Endothelial cell of umbilical vein (primary cell): Measurements from ENCODE around the gene FAM120AOS. TPM values are rescaled to one million over a fixed set of nuclear protein-coding genes. Genes with fewer than 3 reads are reported as not detected.

Experiments
- BruUV-seq: library from RNA; stranded (reverse); fragments of 400-500 nt; replicated peaks from 2 replicates; lab custom pipeline; 2021; lab: Mats Ljungman, UMichigan
- CTCF ChIA-PET: fragments of 300-600, 350-600 bp; sonication (Branson Sonifier 250); formaldehyde crosslinking; loops from one replicate; lab custom pipeline; 2021; ENCODE audit warnings: antibody characterized with exemption, inconsistent platforms; lab: Charles Lee
- POLR2A ChIA-PET: fragments of 300-600, 350-600 bp; sonication (Branson Sonifier 250); formaldehyde crosslinking; loops from one replicate; lab custom pipeline; 2021; ENCODE audit warnings: antibody characterized with exemption, inconsistent platforms; lab: Charles Lee
- DNase-seq: peaks from one replicate; pipeline ENCODE4 v3.0.0-alpha.2; 2011; ENCODE audit warnings: low read depth, low spot score
- FAIRE-seq: peaks from 2 replicates; lab custom pipeline; 2011; peaks lifted over from hg19 to GRCh38; lab: Jason Lieb, UNC
- H2AFZ ChIP-seq: 2 replicates; pipeline ENCODE4 v1.6.0; 2012; ENCODE audit warnings: low read depth, low read length, control low read depth, inconsistent platforms
- H3K27ac ChIP-seq: 2 replicates; pipeline ENCODE4 v1.5.1; 2011; ENCODE audit warnings: low read depth, mild to moderate bottlenecking, control low read depth, low read length, moderate library complexity; ENCODE audit not compliant: insufficient read depth
- H3K27me3 ChIP-seq, 2 experiments: 2 replicates each; pipeline versions ENCODE4 v1.6.0 to v1.6.1; 2011; ENCODE audit warnings: low read length in 2 of 2, mixed read lengths in 1 of 2; ENCODE audit not compliant: control insufficient read depth in 2 of 2, insufficient read depth in 2 of 2
- H3K36me3 ChIP-seq, 2 experiments: 2 replicates in 1 of 2; 3 replicates in 1 of 2; pipeline ENCODE4 v1.5.1; 2011; ENCODE audit warnings: low read length in 2 of 2, mild to moderate bottlenecking in 1 of 2, moderate library complexity in 1 of 2; ENCODE audit not compliant: control insufficient read depth in 2 of 2, insufficient read depth in 2 of 2; ENCODE audit errors: extremely low read depth in 1 of 2
- H3K4me1 ChIP-seq: 3 replicates; pipeline ENCODE4 v1.5.1; 2011; ENCODE audit warnings: mild to moderate bottlenecking, low read length; ENCODE audit not compliant: control insufficient read depth, insufficient read depth; ENCODE audit errors: extremely low read depth
- H3K4me2 ChIP-seq: 2 replicates; pipeline ENCODE4 v1.6.1; 2011; ENCODE audit warnings: low read length, control low read depth, mixed read lengths; ENCODE audit not compliant: insufficient read depth
- H3K4me3 ChIP-seq, 3 experiments: fragments of 200-600 bp in 1 of 3; sonication (generic), shearing (Covaris generic) in 1 of 3; replicated peaks in 1 of 3; 2 replicates each; pipeline ENCODE4 v1.5.1; 2011 to 2016; ENCODE audit warnings: control low read depth in 3 of 3, low read length in 3 of 3, mild to moderate bottlenecking in 2 of 3, inconsistent platforms in 1 of 3, low read depth in 1 of 3, moderate library complexity in 1 of 3; ENCODE audit not compliant: insufficient read depth in 1 of 3
- H3K79me2 ChIP-seq: 2 replicates; pipeline ENCODE4 v1.6.0; 2012; ENCODE audit warnings: low read length, inconsistent platforms; ENCODE audit not compliant: control insufficient read depth, insufficient read depth
- H3K9ac ChIP-seq: replicated peaks from 2 replicates; pipeline ENCODE3; 2011; ENCODE audit warnings: low read length, control low read depth; ENCODE audit not compliant: insufficient read depth; ENCODE audit errors: extremely low read depth
- H3K9me1 ChIP-seq: replicated peaks from 3 replicates; pipeline ENCODE4 v1.6.0; 2011; ENCODE audit warnings: mild to moderate bottlenecking, low read length; ENCODE audit not compliant: control insufficient read depth, insufficient read depth; ENCODE audit errors: extremely low read depth
- H3K9me3 ChIP-seq: replicated peaks from 2 replicates; pipeline ENCODE4 v1.5.1; 2012; ENCODE audit warnings: low read length, inconsistent platforms; ENCODE audit not compliant: control insufficient read depth, insufficient read depth
- H4K20me1 ChIP-seq: replicated peaks from 2 replicates; pipeline ENCODE3; 2011; ENCODE audit warnings: mild to moderate bottlenecking, low read length; ENCODE audit not compliant: control insufficient read depth, insufficient read depth; ENCODE audit errors: extremely low read depth
- CTCF ChIP-seq, 2 donors: IDR thresholded peaks; 1 replicate in 1 of 2; 2 replicates in 1 of 2; pipeline ENCODE4 v1.5.1; 2011; ENCODE audit warnings: low read length in 2 of 2, mild to moderate bottlenecking in 2 of 2, moderate library complexity in 2 of 2, control low read depth in 1 of 2, inconsistent platforms in 1 of 2, low read depth in 1 of 2; ENCODE audit not compliant: insufficient read depth in 1 of 2; ENCODE audit errors: extremely low read depth in 1 of 2
- EZH2 ChIP-seq: IDR thresholded peaks from 2 replicates; pipeline ENCODE4 v1.6.1; 2012; ENCODE audit warnings: borderline replicate concordance, low read depth, mild to moderate bottlenecking, moderate library complexity, low read length, inconsistent platforms; ENCODE audit not compliant: severe bottlenecking
- FOS ChIP-seq: IDR thresholded peaks from 2 replicates; pipeline ENCODE4 v1.6.1; 2011; ENCODE audit warnings: mild to moderate bottlenecking, low read length, moderate library complexity, borderline replicate concordance; ENCODE audit not compliant: insufficient read depth
- GATA2 ChIP-seq: IDR thresholded peaks from 2 replicates; pipeline ENCODE4 v1.7.0; 2011; ENCODE audit warnings: low read depth, mild to moderate bottlenecking, moderate library complexity, mixed read lengths, low read length; ENCODE audit not compliant: insufficient read length, insufficient read depth
- JUN ChIP-seq: IDR thresholded peaks from 2 replicates; pipeline ENCODE4 v1.6.1; 2011; ENCODE audit warnings: borderline replicate concordance, low read depth; ENCODE audit not compliant: insufficient read length, insufficient read depth
- MAX ChIP-seq: IDR thresholded peaks from 2 replicates; pipeline ENCODE4 v1.6.1; 2011; ENCODE audit not compliant: insufficient read depth, insufficient read length
- MYC ChIP-seq: IDR thresholded peaks from one replicate; pipeline ENCODE4 v1.6.1; 2011; ENCODE audit warnings: mild to moderate bottlenecking, low read depth, low read length
- POLR2A ChIP-seq: IDR thresholded peaks from 2 replicates; pipeline ENCODE4 v1.6.1; 2012; ENCODE audit warnings: low read depth, mild to moderate bottlenecking, control low read depth, low read length
- POLR2AphosphoS5 ChIP-seq: IDR thresholded peaks from 2 replicates; pipeline ENCODE4 v1.6.1; 2012; ENCODE audit warnings: low read depth, mild to moderate bottlenecking, control low read depth, low read length, moderate library complexity; ENCODE audit not compliant: insufficient read depth
- dilution Hi-C: fragments of 300-500 bp; cut with MboI; formaldehyde crosslinking; loops from one replicate; pipeline ENCODE4 v1.15.0; 2019; ENCODE audit warnings: low sequenced_read_pairs; ENCODE audit not compliant: extremely low pct_ligation_motif_present
- intact Hi-C: fragments of 100-400 bp; cut with micrococcal nuclease; formaldehyde crosslinking; loops from one replicate; pipeline ENCODE4 v1.10.0; 2022
- polyA plus RNA-seq, 4 experiments: library from polyadenylated mRNA; depleted of rRNA in 3 of 4; stranded (reverse) in 3 of 4; unstranded in 1 of 4; fragments of >200 nt; gene quantifications; 2 replicates each; pipeline versions ENCODE4 v1.2.1 to v1.2.3, GENCODE V29; 2011 to 2012; ENCODE audit warnings: missing spikeins in 1 of 4
- total RNA-seq: library from RNA; stranded (reverse); gene quantifications from 2 replicates; pipeline ENCODE4 v1.2.3, GENCODE V29; 2021

Gene FAM120AOS
- total and polyA plus RNA-seq, 2 donors (not counting 3 experiments of a cell fraction or from before 2014, with no cell fraction given): 25.9 to 32.4 TPM

GRCh38 chr9:93479726-93480125 lies 26.3 kb upstream of the FAM120AOS start:
- H4K20me1 ChIP-seq: no peaks in the 10 kb centered on the region
- H3K36me3 ChIP-seq: peaks cover 5 to 7% of the 10 kb centered on the region in 2 experiments
- no peaks in the 10 kb centered on the region for H3K9me1 ChIP-seq
- intact Hi-C loops (no loop called here), dilution Hi-C loops (no loop called here)
- no peak overlapping the region for H2AFZ ChIP-seq
- ChIA-PET POLR2A (interaction anchor here (0.7 kb wide), 1 partner anchor 87 kb away, joined by 3 read pairs; no protein-coding TSS in a partner anchor), CTCF (interaction anchor here (0.8 to 3.0 kb wide), 4 partner anchors 11 to 87 kb away, joined by 3 to 11 read pairs (median 3); partner anchors contain the start of gene FAM120AOS)
- BruUV-seq: no TSS peak
- H3K27me3 ChIP-seq: no peaks in the 10 kb centered on the region
- peaks cover 2% of the 10 kb centered on the region for H3K4me1 ChIP-seq
- no peak for FAIRE-seq
- TF ChIP-seq MAX (no peak), CTCF (IDR thresholded peaks at IDR 0.05; ENCODE audit: extremely low read depth in 1 of 2, insufficient read depth in 1 of 2, low read depth in 1 of 2, low read length in 2 of 2) (no peak), POLR2A (no peak), EZH2 (no peak), GATA2 (no peak), FOS (no peak), MYC (no peak), POLR2AphosphoS5 (no peak), JUN (no peak)
- no peak overlapping the region for H3K4me3 ChIP-seq
- no peak overlapping the region for H3K9ac ChIP-seq
- no peak overlapping the region for H3K4me2 ChIP-seq
- no peak for DNase-seq
- no peaks in the 10 kb centered on the region for H3K9me3 ChIP-seq
- H3K79me2 ChIP-seq: peaks cover 76% of the 10 kb centered on the region
- no peak overlapping the region for H3K27ac ChIP-seq
